GM03348 (cell line): ENCODE measurements around the gene RAB40B.
A peak's percentile ranks its signal among the peaks of the same experiment; 100 is the strongest.

ENCODE experiments used
- DNase-seq: peaks from one replicate; pipeline ENCODE4 v3.0.0; 2012; ENCODE audit warnings: low spot score

RAB40B gene

GRCh38 chr17:82648742-82649331 is 49.7 kb downstream of the RAB40B start:
- peak; percentile 90 for DNase-seq

GRCh38 chr17:82648165-82648668 is 50.3 kb downstream of the RAB40B start, which contains the start of gene WDR45B:
Gene WDR45B, minus strand, starts transcription at chr17:82648444. Its CDS starts 104 bp downstream, at chr17:82648340.
- DNase-seq: peak; percentile 99

GRCh38 chr17:82647593-82648164 is 50.8 kb downstream of the RAB40B start:
- peak; percentile 76 for DNase-seq

- DNase-seq: no peak
Observed at GRCh38 chr17:82645516-82645915, 53.0 kb downstream of the RAB40B start.

DNA sequence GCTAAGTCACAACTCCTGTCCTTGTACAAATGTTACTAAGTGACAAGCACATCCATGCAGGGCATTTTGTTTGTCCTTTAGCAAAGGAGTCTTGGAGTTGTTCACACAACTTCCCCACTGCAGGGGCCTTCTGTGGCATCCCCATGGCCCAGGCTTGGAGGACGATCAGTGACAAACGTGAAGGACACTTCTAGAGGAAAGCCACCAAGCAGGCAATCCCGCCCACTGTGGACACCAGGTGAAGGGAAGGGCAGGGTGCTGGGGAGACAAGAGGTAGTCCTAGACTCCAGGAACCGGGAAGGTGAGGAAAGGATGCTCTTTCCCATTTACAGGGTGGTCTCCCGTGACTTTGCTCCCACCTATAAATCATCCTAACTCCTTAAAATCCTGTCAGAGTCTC is 54.4 kb downstream of the RAB40B start:
- no peak for DNase-seq

DNA sequence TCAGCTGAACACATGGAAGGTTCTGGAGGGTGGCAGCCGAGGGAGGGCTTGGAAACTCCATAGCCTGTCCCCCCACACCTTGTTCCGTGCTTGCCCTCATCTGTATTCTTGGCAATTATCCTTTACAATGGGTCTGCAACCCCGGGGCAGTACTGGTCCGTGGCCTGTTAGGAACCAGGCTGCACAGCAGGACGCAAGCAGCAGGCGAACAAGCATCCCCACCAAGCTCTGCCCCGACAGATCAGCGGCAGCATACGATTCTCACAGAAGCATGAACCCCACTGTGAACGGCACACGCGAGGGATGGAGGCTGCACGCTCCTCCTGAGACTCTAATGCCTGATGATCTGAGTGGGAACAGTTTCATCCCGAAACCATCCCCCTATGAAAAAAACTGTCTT is 56.5 kb downstream of the RAB40B start:
- no peak for DNase-seq

DNA sequence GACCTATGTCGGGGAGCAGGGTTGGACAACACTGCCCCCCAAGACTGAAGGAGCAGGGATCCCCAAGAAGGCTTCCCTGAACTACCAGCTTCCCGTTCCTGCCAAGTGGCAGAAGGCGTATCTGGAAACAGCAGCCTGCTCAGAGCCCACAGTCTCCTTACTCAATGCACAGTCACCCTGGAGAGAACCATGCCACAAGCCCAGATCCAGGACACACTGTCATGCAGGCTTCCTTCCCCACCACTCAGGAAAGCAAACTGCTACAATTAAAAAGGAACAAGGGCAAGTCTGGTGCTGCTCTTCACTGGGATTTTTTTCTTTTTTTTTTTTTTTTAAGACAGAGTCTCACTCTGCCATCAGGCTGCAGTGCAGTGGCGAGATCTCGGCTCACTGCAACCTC is 58.5 kb downstream of the RAB40B start:
- DNase-seq: no peak

GRCh38 chr17:82639628-82640027 is 58.9 kb downstream of the RAB40B start:
- DNase-seq: no peak

DNA sequence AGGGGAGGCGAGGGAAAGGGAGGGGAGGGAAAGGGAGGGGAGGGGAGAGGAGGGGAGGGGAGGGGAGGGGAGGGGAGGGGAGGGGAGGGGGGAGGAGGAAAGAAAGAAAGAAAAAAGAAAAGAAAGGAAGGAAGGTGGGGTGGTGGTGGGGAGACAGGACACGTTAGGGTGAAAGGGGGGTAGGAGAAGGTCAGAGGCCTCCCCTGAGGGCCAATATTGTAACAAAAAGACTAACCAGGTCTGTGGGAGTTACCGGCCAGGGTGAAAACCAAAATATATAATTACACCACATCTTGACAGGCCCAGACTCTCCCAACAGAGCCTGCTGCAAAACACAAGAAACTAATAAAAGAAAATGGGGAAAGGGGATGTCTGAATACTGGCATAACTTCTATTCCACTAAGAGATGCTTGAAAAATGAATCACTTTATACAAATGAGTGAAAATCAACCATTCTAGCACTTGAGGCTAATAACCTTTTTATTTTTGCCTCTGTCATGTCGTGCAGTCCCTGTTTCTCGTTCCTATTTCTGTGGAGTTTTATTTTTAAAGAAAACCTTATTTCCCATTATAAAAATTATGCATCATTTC is 60.2 kb downstream of the RAB40B start:
- no peak for DNase-seq

GRCh38 chr17:82636626-82637598 is 61.6 kb downstream of the RAB40B start:
- DNase-seq: no peak

- DNase-seq: no peak
Observed at GRCh38 chr17:82633343-82633742, 65.2 kb downstream of the RAB40B start.

DNA sequence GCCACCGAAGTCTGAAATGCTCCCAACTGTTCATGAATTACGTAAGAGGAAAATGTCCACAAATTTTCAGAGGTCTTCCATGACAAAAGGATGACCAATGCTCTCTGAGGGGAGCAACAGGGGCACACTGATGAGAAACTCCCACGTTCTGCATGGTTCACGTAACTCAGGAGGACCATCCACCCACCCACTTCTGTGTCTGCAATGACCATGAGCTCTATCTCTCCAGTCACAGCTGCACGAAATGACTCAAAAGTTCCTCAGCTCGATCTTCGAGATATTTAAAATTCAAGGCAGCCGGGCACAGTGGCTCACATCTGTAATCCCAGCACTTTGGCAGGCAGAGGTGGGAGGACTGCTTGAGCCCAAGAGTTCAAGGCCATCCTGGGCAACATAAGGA is 66.0 kb downstream of the RAB40B start:
- no peak for DNase-seq

GRCh38 chr17:82631544-82631943 is 67.0 kb downstream of the RAB40B start:
- no peak for DNase-seq

- no peak for DNase-seq
Observed at GRCh38 chr17:82630212-82630611, 68.3 kb downstream of the RAB40B start.

DNA sequence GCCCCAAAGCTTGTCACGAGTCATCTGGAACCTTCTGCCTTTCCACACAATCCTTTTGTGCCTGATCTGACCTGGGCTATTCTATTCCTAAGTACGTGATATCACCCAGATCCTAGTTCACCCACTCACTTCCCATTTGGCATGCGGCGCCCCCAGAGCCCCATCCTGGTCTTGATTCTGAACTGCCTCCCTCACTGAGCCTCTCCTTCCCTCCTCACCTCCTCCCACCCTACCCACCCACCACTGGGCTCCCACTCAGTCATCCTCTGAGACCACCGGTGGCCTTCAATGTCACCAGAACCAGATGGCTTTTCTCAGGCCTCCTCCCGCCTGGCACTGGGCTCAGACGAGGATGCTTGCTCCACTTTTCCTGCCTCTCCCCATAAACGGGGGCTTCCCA is 68.8 kb downstream of the RAB40B start:
- no peak for DNase-seq

- DNase-seq: no peak
Observed at GRCh38 chr17:82627405-82627804, 71.1 kb downstream of the RAB40B start.

GRCh38 chr17:82623707-82624106 is 74.8 kb downstream of the RAB40B start:
- no peak for DNase-seq

GRCh38 chr17:82619641-82620040 is 78.9 kb downstream of the RAB40B start:
- no peak for DNase-seq

DNA sequence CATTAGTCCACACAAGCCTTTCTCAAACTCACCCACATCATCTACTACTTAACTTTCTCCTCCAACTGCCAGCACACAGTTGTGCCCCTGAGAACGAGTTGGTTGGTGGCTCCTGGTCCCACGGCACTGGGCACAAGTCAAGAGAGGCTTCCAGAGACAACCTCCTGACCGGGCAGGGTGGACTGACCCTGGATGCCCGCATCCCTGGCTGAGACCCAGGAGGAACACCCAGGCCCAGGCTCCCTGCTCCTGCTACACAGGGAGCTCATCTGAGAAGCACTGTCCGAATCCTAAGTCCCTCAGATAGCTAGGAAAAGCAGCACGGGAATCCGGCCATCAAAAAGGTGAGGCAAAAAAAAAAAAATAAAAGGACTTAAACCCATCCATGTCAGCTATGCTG is 79.3 kb downstream of the RAB40B start:
- DNase-seq: no peak

- DNase-seq: no peak
Observed at GRCh38 chr17:82616021-82616711, 82.3 kb downstream of the RAB40B start.

- no peak for DNase-seq
Observed at GRCh38 chr17:82615084-82616020, 83.1 kb downstream of the RAB40B start.
